Embryonic facial prominence (tissue), 1 donor: ENCODE measurements around the gene GAREM2.

ENCODE experiments used
- DNase-seq: peaks from one replicate; pipeline ENCODE4 v3.0.0-alpha.2; 2016; ENCODE audit errors: extremely low spot score

GAREM2 gene

DNA sequence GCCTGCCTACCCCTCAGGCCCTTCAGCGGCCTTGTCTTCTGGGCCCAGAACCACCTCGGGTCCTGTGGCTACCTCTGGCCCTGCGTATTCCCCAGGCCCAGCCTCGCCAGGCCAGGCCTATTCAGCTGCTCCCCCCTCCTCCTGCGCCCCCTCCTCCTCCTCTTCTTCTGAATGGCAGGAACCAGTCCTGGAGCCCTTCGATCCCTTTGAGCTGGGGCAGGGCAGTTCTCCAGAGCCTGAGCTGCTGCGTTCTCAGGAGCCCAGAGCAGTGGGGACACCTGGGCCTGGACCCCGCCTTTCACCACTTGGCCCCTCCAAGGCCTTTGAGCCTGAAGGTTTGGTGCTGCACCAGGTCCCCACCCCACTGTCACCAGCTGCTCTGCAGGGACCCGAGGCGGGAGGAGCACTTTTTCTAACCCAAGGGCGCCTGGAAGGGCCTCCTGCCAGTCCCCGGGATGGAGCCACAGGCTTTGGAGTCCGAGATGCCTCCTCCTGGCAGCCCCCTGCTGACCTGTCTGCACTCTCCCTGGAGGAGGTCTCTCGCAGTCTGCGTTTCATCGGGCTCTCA is 14.7 kb downstream of the GAREM2 start:
- no peak for DNase-seq

DNA sequence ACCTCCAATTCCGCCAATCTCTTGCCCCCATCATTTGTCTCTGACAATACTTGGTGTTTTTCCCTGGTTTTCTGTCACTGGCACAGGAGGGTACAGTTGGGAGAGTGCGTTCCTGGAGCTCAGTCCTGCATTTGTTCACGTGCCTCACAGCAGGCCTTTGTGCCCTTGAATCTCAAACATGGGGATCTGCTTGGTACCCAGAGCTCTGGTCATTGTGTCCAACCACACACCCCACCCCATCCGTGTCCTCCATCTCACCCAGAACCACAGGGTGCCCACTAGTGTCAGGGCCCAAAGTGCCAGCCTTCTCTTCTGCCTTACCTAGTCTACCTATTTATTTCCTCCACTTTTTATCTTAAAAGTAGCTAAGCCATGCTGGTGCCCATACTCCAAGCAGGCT is 16.2 kb downstream of the GAREM2 start:
- DNase-seq: no peak

DNA sequence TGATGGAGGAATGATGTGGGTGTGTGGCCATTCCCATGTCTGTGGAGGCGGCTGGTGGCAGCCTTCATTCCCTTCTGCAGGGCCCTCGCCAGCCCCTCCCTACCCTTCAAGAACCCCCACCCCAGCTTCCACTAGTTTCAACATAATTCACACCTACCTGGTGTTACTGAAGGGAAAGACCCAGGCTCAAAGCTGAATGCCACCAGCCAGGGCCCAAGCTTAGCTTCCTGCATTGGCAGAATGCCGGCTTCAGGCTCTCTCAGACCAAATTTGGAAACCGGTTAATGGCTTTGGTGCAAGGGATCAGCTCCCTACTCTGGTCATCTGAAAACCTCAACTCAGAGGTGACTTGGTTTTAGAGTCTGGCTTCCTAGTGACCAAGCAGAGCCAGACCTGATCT is 16.9 kb downstream of the GAREM2 start:
- DNase-seq: no peak

- no peak for DNase-seq
These were observed 17.5 kb downstream of the GAREM2 start for GRCh38 chr2:26190369-26190768.

DNA sequence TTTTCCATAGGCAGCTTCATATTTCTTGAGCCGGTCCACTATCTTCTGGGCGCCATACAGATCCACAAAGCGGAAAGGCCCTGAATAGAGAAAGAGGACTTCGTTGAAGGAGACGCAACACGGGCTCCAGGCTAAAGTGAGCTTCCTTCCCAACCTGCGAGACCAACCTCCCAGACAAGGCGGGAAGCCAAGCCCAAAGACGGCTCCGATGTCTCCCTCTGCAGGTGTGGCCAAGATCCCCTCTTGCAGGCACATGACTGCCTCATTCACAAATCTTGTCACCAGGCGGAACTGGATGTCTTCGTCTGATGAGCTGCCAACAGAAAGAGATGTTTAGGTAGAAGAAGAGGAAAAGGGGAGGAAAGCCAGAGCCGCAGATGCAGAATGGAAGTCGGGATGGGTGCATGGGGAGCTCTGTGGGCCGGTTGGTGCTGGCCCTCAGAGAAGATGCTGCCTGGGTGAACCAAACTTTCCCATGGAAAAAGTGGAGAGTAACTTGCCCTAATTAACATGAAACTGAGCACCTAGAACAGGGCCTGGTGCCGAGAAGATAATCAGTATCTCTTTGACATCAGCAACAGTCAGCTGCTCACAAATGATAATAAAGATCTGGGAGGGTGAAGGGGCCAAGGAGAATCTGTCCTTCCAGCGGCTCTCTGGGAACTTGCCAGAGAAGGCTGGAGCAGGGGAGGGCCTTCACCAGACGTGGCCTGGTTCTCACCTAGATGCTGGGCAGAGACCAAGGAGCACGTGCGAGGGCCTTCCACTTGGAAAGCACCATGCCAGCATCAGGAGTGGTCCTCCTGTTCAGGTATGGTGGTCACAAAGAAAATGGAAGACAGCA is 18.6 kb downstream of the GAREM2 start:
- no peak for DNase-seq

DNA sequence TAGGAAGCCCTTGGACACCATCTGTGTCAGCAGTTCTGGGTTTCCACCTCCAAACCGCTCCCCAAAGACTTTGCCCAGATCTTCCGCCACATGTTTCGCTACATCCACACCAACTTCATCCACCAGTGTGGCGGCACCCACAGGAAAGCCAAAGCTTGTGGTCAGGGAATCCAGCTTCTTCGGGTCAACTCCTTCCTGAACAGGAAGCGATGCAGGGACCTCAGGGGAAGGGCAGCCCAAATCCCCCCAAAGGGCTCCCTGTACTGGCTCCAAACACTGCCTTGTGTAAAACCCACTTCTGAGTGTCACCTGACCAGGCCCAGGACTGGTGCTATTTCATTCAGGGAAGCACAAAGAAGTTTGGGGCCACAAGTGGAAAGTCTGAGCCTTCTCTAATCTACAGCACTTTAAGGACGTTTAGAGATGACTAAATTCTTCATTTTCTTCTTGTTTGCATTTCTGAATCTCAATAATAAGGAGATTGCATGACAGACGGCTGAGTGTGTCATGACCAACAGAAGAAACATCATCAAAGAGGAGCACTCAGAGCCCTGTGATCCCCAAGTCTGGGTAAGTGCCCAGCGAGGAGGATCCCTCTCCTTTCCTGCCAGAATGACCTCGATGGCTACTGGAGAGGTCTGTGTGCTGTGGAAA is 20.8 kb downstream of the GAREM2 start:
- DNase-seq: no peak

- DNase-seq: no peak
These were observed 22.4 kb downstream of the GAREM2 start for GRCh38 chr2:26195040-26195984.

GRCh38 chr2:26196683-26197418 is 24.0 kb downstream of the GAREM2 start:
- no peak for DNase-seq

DNA sequence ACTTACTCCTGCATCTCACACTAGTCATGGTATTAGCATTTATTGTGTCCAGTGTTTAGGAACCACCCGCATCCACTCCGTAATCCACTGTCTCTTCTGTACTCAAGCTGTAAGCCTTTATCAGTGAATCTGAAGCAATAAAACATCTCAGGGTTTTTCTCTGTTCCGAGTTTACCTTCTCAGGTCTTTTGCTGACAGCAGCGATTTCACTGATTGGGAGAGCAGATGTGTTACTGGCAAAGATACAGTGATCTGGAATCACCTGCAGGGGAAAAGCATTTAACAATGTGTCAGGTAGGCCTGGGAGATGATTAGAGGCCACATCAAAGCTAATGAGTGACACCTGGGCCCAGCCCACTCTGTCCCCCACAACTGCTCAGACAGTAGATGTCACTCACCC is 24.6 kb downstream of the GAREM2 start:
- no peak for DNase-seq

- no peak for DNase-seq
These were observed 30.1 kb downstream of the GAREM2 start for GRCh38 chr2:26202981-26203490.

- no peak for DNase-seq
These were observed 31.0 kb downstream of the GAREM2 start for GRCh38 chr2:26203906-26204305.

DNA sequence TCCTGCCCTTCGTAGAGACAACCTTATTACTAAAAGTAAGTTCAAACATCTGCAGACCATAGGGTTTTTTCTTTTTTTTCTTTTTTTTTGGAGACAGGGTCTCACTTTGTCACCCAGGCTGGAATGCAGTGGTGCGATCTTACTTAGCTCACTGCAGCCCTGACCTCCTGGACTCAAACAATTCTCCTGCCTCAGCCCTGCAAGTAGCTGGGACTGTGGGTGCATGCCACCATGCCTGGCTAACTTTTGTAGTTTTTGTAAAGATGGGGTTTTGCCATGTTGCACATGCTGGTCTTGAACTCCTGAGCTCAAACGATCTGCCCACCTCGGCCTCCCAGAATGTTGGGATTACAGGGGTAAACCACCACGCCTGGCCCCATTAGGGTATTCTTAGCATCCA is 39.1 kb downstream of the GAREM2 start:
- DNase-seq: no peak

GRCh38 chr2:26214759-26215158 is 41.9 kb downstream of the GAREM2 start:
- DNase-seq: no peak

DNA sequence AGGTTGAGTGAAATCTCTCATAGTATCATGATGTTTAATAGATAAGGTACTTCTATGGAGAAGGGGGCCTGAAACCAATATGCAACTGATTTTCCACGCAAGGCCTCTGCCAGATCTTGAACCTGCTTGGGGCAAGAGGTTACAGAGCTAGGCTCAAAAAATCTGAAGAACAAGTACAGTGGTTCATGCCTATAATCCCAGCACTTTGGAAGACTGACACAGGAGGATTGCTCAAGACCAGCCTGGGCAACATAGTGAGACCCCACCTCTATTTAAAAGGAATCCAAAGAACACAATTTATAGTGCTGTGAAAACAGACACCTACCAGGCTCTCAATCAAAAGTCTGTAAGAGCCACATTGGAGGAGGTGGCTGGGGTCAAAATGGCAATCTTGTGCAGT is 42.9 kb downstream of the GAREM2 start:
- no peak for DNase-seq

DNA sequence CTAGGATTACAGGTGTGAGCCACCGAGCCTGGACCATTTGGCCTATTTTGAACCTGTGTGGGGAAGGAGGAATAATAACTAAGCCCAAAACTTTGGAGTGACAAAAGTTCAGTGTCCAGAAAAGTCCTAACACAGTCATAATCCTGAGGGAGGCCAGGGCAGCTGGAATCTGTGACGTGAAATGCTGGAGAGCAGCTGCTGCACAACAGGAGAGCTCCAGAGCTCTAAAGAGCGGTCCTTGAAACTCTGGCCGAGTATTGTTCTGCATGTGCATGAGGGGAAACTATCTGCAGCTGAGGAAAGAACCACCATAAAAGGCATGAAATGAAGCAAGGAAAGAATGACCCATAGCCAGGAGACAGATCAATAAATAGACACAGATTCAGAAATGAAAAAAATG is 43.7 kb downstream of the GAREM2 start:
- no peak for DNase-seq

- DNase-seq: no peak
These were observed 44.8 kb downstream of the GAREM2 start for GRCh38 chr2:26217720-26218119.

- no peak for DNase-seq
These were observed 50.1 kb downstream of the GAREM2 start for GRCh38 chr2:26223018-26223417.

DNA sequence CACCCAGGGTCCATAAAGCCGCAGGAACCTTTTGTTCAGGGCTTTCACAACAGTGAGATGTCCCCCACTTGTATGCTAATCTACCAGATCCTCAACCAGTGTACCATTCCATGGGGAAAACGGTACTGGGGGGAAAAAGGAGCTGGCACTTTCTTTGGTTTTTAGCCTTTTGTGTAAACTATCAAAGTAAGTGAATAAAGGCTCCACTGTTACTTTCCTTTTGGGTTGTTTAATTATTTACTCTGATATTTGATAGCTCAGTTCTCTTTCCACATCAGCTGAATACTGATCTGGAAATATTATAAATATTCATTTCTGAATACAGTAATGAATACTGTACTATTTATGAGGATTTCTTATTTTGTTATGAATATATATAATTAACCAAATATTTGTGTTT is 51.2 kb downstream of the GAREM2 start:
- DNase-seq: no peak

GRCh38 chr2:26229595-26229994 is 56.7 kb downstream of the GAREM2 start:
- no peak for DNase-seq

- DNase-seq: no peak
These were observed 57.9 kb downstream of the GAREM2 start for GRCh38 chr2:26230806-26231205.

DNA sequence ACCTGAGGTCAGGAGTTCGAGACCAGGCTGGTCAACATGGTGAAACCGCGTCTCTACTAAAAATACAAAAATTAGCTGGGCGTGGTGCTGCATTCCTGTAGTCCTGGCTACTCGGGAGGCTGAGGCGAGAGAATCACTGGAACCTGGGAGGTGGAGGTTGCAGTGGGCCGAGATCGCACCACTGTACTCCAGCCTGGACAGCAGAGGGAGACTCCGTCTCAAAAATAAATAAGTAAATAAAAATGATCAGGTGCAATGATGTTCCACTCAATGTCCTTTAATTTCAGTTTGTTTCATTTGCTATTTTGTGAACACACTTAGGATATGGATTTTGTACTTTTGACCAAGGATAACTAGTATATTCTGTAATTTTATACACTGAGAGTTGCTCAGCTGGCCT is 62.2 kb downstream of the GAREM2 start:
- DNase-seq: no peak
